Adrenal gland (tissue), 12 donors: Measurements from ENCODE around the gene BPIFB6. TPM values are rescaled to one million over a fixed set of nuclear protein-coding genes. Genes with fewer than 3 reads are reported as not detected.

Experiments used
- DNase-seq, 7 donors: peaks; one replicate each; pipeline ENCODE4 v3.0.0-alpha.2; 2019 to 2020
- H3K27ac ChIP-seq, 5 donors: fragments of 200-600 bp; sonication (generic) in 4 of 5; 1 replicate in 3 of 5; 2 replicates in 2 of 5; pipeline versions ENCODE4 v1.5.1 to v1.8.0; 2016 to 2020; ENCODE audit warnings: mild to moderate bottlenecking in 1 of 5
- H3K27me3 ChIP-seq: fragments of 200-600 bp; 2 replicates; pipeline ENCODE4 v1.8.0; 2021
- H3K36me3 ChIP-seq, 2 donors: fragments of 200-600 bp; replicated peaks in 1 of 2; 1 replicate in 1 of 2; 2 replicates in 1 of 2; pipeline versions ENCODE4 v1.5.1 to v1.8.0; 2018 to 2022
- H3K4me1 ChIP-seq, 2 donors: fragments of 200-600 bp; replicated peaks in 1 of 2; 1 replicate in 1 of 2; 2 replicates in 1 of 2; pipeline versions ENCODE4 v1.5.1 to v1.8.0; 2018 to 2021
- H3K4me3 ChIP-seq, 4 donors: fragments of 200-600 bp; sonication (generic) in 3 of 4; one replicate each; pipeline ENCODE4 v1.5.1; 2016 to 2018
- H3K9me3 ChIP-seq, 3 donors: fragments of 200-600 bp; sonication (generic) in 1 of 3; replicated peaks in 1 of 3; 1 replicate in 2 of 3; 2 replicates in 1 of 3; pipeline versions ENCODE4 v1.5.1 to v1.8.0; 2016 to 2021
- CTCF ChIP-seq, 6 experiments: fragments of 450-650 bp in 4 of 6; fragments of 200-600 bp in 2 of 6; sonication (generic) in 1 of 6; IDR thresholded peaks; 1 replicate in 5 of 6; 2 replicates in 1 of 6; pipeline versions ENCODE4 v1.5.1 to v1.8.0; 2016 to 2021; ENCODE audit warnings: antibody characterized with exemption in 6 of 6, mild to moderate bottlenecking in 2 of 6, moderate library complexity in 1 of 6
- POLR2A ChIP-seq, 2 donors: fragments of 450-650 bp; IDR thresholded peaks; one replicate each; pipeline ENCODE4 v1.6.1; 2017; ENCODE audit warnings: antibody characterized with exemption in 2 of 2, mild to moderate bottlenecking in 2 of 2, moderate library complexity in 1 of 2
- WGBS, 4 donors: extraction: QIAGEN DNeasy Blood & Tissue Kit in 2 of 4; methylation state at CpG; one replicate each; pipeline versions ENCODE4 v1.1.5 to v1.1.7; 2013 to 2017; 5-methylcytosine and 5-hydroxymethylcytosine counted together
- intact Hi-C, 2 donors: fragments of 100-400 bp; cut with DNase I; formaldehyde crosslinking; loops; one replicate each; pipeline versions ENCODE4 v1.14.1 to v1.15.0; 2022 to 2023
- polyA plus RNA-seq, 3 donors: library from polyadenylated mRNA; stranded (reverse); fragments of 200-250 nt in 2 of 3; fragments of 350-450 nt in 1 of 3; fragmentation: Illumina TruSeq in 1 of 3; extraction: RNeasy Lipid Tissue Mini Kit (QIAGEN cat#74804) in 1 of 3; gene quantifications; one replicate each; pipeline ENCODE4 v1.2.3, GENCODE V29; 2013 to 2014
- total RNA-seq, 9 donors: library from RNA; depleted of rRNA in 4 of 9; stranded (reverse); fragments of >200 nt in 4 of 9; fragments of 120-200 nt in 1 of 9; fragmentation: NEBNext Ultra II Directional in 1 of 9; extraction: Animal tissue kit (Norgen Biotek cat#: 25700) in 1 of 9; gene quantifications; one replicate each; pipeline versions ENCODE4 v1.1.0 to v1.2.4, GENCODE V29; 2013 to 2023
- donor health status: healthy with polysubstance abuse.
- donor health status: Bipolar disorder and iron deficiency.
- donor health status: DM: yes; HTN: yes; CAD: no.
- donor health status: DM: no; HTN: no; CAD: no.
- donor health status: DM: no; HTN: no; CAD: no.
- donor health status: DM: yes; HTN: yes; CAD: no.

BPIFB6 gene
- total and polyA plus RNA-seq, 12 donors: not detected

- Histone ChIP-seq H3K9me3 (no peaks in the 10 kb centered on the region), H3K36me3 (no peaks in the 10 kb centered on the region), H3K27ac (no peak overlapping the region), H3K27me3 (no peaks in the 10 kb centered on the region), H3K4me3 (no peak overlapping the region), H3K4me1 (no peaks in the 10 kb centered on the region)
- TF ChIP-seq POLR2A (IDR thresholded peaks at IDR 0.05) (no peak), CTCF (IDR thresholded peaks at IDR 0.05) (no peak)
- intact Hi-C loops: no loop called here
- DNase-seq: no peak
- 73 to 79% (median 75%) methylated on average over 5 to 6 of the region's 6 CpGs for whole genome bisulfite sequencing, 4 donors
Observed at GRCh38 chr20:33034901-33035492, 3.5 kb downstream of the BPIFB6 start.

DNA sequence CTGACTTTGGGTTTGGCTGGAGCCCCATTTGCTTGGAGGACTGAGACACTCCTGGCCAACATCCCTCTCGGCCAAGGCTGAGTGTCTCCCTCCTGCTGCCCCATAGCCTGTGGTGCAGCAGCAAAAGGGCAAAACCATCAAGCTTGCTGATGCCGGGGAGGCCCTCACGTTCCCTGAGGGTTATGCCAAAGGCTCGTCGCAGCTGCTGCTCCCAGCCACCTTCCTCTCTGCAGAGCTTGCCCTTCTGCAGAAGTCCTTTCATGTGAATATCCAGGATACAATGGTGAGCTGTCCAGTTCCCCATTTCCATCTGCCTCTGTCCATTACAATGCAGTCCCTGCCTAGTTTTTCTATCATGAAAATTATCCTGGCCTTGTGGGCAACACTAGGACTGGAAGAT is 6.0 kb downstream of the BPIFB6 start:
- Histone ChIP-seq H3K4me1 (no peaks in the 10 kb centered on the region), H3K27ac (no peak overlapping the region), H3K27me3 (no peaks in the 10 kb centered on the region), H3K4me3 (no peak overlapping the region), H3K9me3 (no peaks in the 10 kb centered on the region), H3K36me3 (no peaks in the 10 kb centered on the region)
- intact Hi-C loops: no loop called here
- no peak for DNase-seq
- WGBS, 4 donors: 59 to 62% (median 60%) methylated on average over 5 of the region's 5 CpGs; no CpG with 5 or more reads in 1 of the 4 donors
- TF ChIP-seq CTCF (IDR thresholded peaks at IDR 0.05) (no peak), POLR2A (IDR thresholded peaks at IDR 0.05) (no peak)

DNA sequence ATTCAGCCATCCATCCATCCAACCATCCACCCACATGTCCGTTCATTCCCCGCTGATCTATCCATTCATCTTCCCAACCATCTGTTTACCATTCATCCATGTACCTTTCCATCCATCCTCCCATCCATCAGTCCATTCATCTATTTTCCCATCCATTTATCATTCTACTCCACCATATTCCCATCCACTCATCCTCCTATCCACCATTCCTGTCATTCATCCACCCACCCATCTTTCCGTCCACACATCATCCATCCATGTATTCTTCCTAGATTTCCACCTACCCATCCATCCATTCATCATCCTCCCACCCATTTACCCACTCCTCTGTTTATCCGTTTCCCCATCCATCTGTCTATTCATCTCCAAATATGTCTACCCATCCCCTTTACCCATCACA is 6.8 kb downstream of the BPIFB6 start:
- 77 to 83% (median 82%) methylated on average over 4 of the region's 4 CpGs for WGBS, 4 donors
- no peak overlapping the region for H3K27ac ChIP-seq
- H3K4me1 ChIP-seq: no peaks in the 10 kb centered on the region
- intact Hi-C loops: no loop called here
- no peaks in the 10 kb centered on the region for H3K27me3 ChIP-seq
- H3K4me3 ChIP-seq: no peak overlapping the region
- no peaks in the 10 kb centered on the region for H3K36me3 ChIP-seq
- no peak for DNase-seq
- no peak for TF ChIP-seq POLR2A (IDR thresholded peaks at IDR 0.05)
- no peak for TF ChIP-seq CTCF (IDR thresholded peaks at IDR 0.05)
- H3K9me3 ChIP-seq: no peaks in the 10 kb centered on the region

- H3K36me3 ChIP-seq: no peaks in the 10 kb centered on the region
- H3K4me3 ChIP-seq: no peak overlapping the region
- 73 to 91% (median 83%) methylated on average over 3 of the region's 3 CpGs for WGBS, 4 donors
- H3K27ac ChIP-seq: no peak overlapping the region
- H3K27me3 ChIP-seq: no peaks in the 10 kb centered on the region
- TF ChIP-seq POLR2A (IDR thresholded peaks at IDR 0.05): no peak
- TF ChIP-seq CTCF (IDR thresholded peaks at IDR 0.05): no peak
- intact Hi-C loops: no loop called here
- H3K4me1 ChIP-seq: no peaks in the 10 kb centered on the region
- DNase-seq: no peak
- H3K9me3 ChIP-seq: no peaks in the 10 kb centered on the region
Observed at GRCh38 chr20:33042430-33042829, 11.0 kb downstream of the BPIFB6 start.
